NT2/D1 (cell line): ENCODE data around the gene MAGI2.

ENCODE experiments used
- DNase-seq: peaks from one replicate; pipeline ENCODE4 v3.0.0-alpha.2; 2011; ENCODE audit warnings: low read depth, low spot score
- H3K27me3 ChIP-seq: 2 replicates; pipeline ENCODE4 v1.6.0; 2011; ENCODE audit warnings: mild to moderate bottlenecking; ENCODE audit not compliant: insufficient read length, insufficient read depth
- H3K36me3 ChIP-seq: 2 replicates; pipeline ENCODE4 v1.6.1; 2011; ENCODE audit warnings: mild to moderate bottlenecking, low read length, mixed read lengths; ENCODE audit not compliant: insufficient read depth, insufficient read length
- H3K4me1 ChIP-seq: 2 replicates; pipeline ENCODE4 v1.5.1; 2011; ENCODE audit not compliant: insufficient read depth, insufficient read length
- H3K4me3 ChIP-seq: 2 replicates; pipeline ENCODE4 v1.5.1; 2011; ENCODE audit warnings: low read depth; ENCODE audit not compliant: insufficient read length
- H3K9ac ChIP-seq: 2 replicates; pipeline ENCODE4 v1.6.0; 2011; ENCODE audit warnings: low read depth; ENCODE audit not compliant: insufficient read length
- H3K9me3 ChIP-seq: 2 replicates; pipeline ENCODE4 v1.5.1; 2011; ENCODE audit warnings: mild to moderate bottlenecking, low read length; ENCODE audit not compliant: insufficient read depth
- SUZ12 ChIP-seq: IDR thresholded peaks from 2 replicates; pipeline ENCODE4 v1.6.1; 2011; ENCODE audit not compliant: insufficient read length, insufficient read depth; ENCODE audit errors: extremely low read depth
- YY1 ChIP-seq: IDR thresholded peaks from 2 replicates; pipeline ENCODE4 v1.6.1; 2011; ENCODE audit not compliant: insufficient read length, insufficient read depth
- ZNF274 ChIP-seq: IDR thresholded peaks from 2 replicates; pipeline ENCODE4 v1.6.1; 2011; ENCODE audit warnings: mild to moderate bottlenecking, low read depth, low read length

MAGI2 gene

DNA sequence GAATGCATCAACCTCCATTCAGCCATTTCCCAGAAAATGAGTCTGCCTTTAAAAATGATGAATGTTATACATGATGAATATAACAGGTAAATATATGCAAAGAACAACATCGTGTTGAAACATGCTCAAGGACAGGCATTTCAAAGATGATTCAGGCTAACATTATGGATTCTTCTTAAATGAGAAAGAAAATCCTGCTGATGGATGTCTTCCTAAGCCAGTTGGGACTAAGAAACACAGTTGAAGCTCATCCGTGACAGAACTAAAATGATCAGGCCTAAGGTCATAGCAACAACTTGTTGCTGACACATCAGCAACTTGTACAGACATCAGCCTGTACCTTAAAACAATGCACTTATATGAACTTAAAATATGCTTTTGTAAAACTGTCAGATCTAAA lies 267.9 kb downstream of the MAGI2 start:
- Histone ChIP-seq H3K9me3 (no peaks in the 10 kb centered on the region; the same call in 1 of the 2 replicates), H3K36me3 (no peaks in the 10 kb centered on the region), H3K27me3 (no peaks in the 10 kb centered on the region), H3K9ac (no peak overlapping the region), H3K4me3 (no peak overlapping the region), H3K4me1 (no peaks in the 10 kb centered on the region)
- DNase-seq, result no peak
- TF ChIP-seq SUZ12 (no peak), YY1 (no peak), ZNF274 (no peak)

- Histone ChIP-seq H3K36me3 (no peaks in the 10 kb centered on the region), H3K9me3 (no peaks in the 10 kb centered on the region; the same call in 1 of the 2 replicates), H3K27me3 (no peaks in the 10 kb centered on the region), H3K4me3 (no peak overlapping the region), H3K9ac (no peak overlapping the region), H3K4me1 (no peaks in the 10 kb centered on the region)
- no peak for DNase-seq
- TF ChIP-seq YY1 (no peak), SUZ12 (no peak), ZNF274 (no peak)
Observed at GRCh38 chr7:79182283-79182682, 271.2 kb downstream of the MAGI2 start.

- H3K27me3 ChIP-seq, result no peaks in the 10 kb centered on the region
- no peaks in the 10 kb centered on the region for H3K36me3 ChIP-seq
- H3K4me3 ChIP-seq, result no peak overlapping the region
- no peak for DNase-seq
- H3K9ac ChIP-seq, result no peak overlapping the region
- TF ChIP-seq SUZ12, result no peak
- no peak for TF ChIP-seq ZNF274
- TF ChIP-seq YY1, result no peak
- no peaks in the 10 kb centered on the region; the same call in 1 of the 2 replicates for H3K9me3 ChIP-seq
- H3K4me1 ChIP-seq, result no peaks in the 10 kb centered on the region
Observed at GRCh38 chr7:79180533-79180932, 272.9 kb downstream of the MAGI2 start.

GRCh38 chr7:79176859-79177477 lies 276.5 kb downstream of the MAGI2 start:
- no peaks in the 10 kb centered on the region for H3K36me3 ChIP-seq
- H3K9ac ChIP-seq, result no peak overlapping the region
- no peaks in the 10 kb centered on the region for H3K4me1 ChIP-seq
- H3K4me3 ChIP-seq, result no peak overlapping the region
- TF ChIP-seq ZNF274 (no peak), YY1 (no peak), SUZ12 (no peak)
- H3K27me3 ChIP-seq, result no peaks in the 10 kb centered on the region
- no peak for DNase-seq
- H3K9me3 ChIP-seq, result no peaks in the 10 kb centered on the region; the same call in 1 of the 2 replicates

DNA sequence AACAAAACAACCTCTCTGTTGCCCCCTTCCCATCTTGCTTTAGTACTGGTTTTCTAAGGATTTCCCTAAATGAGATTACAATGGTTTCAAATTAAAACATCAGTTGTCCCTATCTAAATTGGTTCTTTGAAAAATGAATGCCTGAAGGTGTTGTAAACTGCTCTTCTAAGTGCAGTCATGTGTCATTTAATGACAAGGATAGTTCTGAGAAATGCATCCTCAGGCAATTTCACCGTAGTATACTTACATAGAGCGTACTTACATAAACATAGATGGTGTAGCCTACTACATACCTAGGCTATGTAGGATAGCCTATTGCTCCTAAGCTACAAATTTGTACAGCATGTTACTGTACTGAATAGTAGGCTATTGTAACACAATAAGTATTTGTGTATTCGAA lies 278.1 kb downstream of the MAGI2 start:
- Histone ChIP-seq H3K9me3 (no peaks in the 10 kb centered on the region), H3K9ac (no peak overlapping the region), H3K4me1 (no peaks in the 10 kb centered on the region), H3K4me3 (no peak overlapping the region), H3K36me3 (no peaks in the 10 kb centered on the region), H3K27me3 (no peaks in the 10 kb centered on the region)
- TF ChIP-seq ZNF274 (no peak), YY1 (no peak), SUZ12 (no peak)
- DNase-seq, result no peak

- H3K9ac ChIP-seq, result no peak overlapping the region
- TF ChIP-seq ZNF274, result no peak
- TF ChIP-seq SUZ12, result no peak
- no peak for TF ChIP-seq YY1
- H3K27me3 ChIP-seq, result no peaks in the 10 kb centered on the region
Observed at GRCh38 chr7:79165225-79165624, 288.2 kb downstream of the MAGI2 start.

DNA sequence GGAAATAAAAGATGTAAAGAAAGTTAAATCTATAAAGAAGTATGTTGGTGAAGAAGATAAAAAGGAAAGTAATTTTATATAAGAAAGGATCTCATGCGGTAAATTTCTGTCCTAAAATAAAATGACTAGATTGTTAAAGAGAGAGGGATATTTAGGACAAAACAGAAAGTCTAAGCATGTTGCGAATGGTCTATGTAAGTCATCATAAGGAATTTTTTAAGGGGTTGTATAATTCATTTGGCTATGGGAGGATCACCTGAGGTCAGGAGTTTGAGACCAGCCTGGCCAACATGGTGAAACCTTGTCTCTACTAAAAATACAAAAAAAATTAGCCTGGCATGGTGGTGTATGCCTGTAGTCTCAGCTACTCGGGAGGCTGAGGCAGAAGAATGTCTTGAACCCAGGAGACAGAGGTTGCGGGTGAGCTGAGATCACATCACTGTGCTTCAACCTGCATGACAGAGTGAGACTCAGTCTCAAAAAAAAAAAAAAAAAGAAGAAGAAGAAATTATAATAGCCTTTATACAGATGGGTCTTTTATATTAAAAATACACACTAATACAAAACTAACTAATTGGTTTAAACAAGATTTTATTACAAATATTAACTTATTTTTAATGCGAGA lies 294.3 kb downstream of the MAGI2 start:
- no peak overlapping the region for H3K9ac ChIP-seq
- H3K4me1 ChIP-seq, result no peaks in the 10 kb centered on the region
- no peaks in the 10 kb centered on the region for H3K36me3 ChIP-seq
- no peak for DNase-seq
- H3K4me3 ChIP-seq, result no peak overlapping the region
- TF ChIP-seq SUZ12, result no peak
- no peak for TF ChIP-seq YY1
- TF ChIP-seq ZNF274, result no peak
- H3K9me3 ChIP-seq, result peaks cover 30% of the 10 kb centered on the region
- no peaks in the 10 kb centered on the region for H3K27me3 ChIP-seq

More at GRCh38 chr7:79165225-79165624, 288.2 kb downstream of the MAGI2 start:
- no peaks in the 10 kb centered on the region for H3K4me1 ChIP-seq
- DNase-seq, result no peak
- no peak overlapping the region for H3K4me3 ChIP-seq
- no peaks in the 10 kb centered on the region for H3K9me3 ChIP-seq
- no peaks in the 10 kb centered on the region for H3K36me3 ChIP-seq
